Measurements from ENCODE around the gene GALNTL6. TPM values are rescaled to one million over a fixed set of nuclear protein-coding genes. Genes with fewer than 3 reads are reported as not detected.

GALNTL6 gene
- total and polyA plus RNA-seq, 2 of the 4 experiments (the other 2 are of a cell fraction) = under 0.01 TPM; not detected in 1

DNA sequence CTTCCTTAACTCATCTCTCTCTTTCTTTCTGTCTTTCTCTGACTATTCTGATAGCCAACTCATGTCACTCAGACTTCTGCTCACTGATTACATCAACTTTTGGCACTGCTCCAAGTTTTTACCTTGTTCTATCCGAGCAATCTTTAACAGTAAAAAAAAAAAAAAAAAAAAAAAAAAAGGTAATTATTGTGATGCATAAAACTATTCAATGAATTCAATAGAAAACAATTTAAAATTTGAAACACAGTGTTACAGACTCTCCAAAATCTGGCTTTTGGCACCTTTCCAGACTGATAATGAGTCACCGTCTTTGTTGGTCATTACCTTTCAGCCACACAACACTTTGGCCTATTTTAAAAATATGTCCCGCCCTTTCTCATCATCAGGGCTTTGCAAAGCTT is 229.5 kb downstream of the GALNTL6 start:
- no TSS peak for BruUV-seq (replicated peaks)
- Histone ChIP-seq H3K9me3 (ENCODE audit: control insufficient read depth, insufficient read depth, low read length) (no peaks in the 10 kb centered on the region), H3K18ac (ENCODE audit: low read depth, low read length) (no peak overlapping the region), H3K56ac (ENCODE audit: extremely low read depth, insufficient read depth, low read length) (no peak overlapping the region), H4K91ac (ENCODE audit: insufficient read depth, low read depth, low read length) (no peak overlapping the region), H3K4me3 (ENCODE audit: insufficient read depth, low read depth, low read length) (no peak overlapping the region), H2BK120ac (ENCODE audit: low read depth, low read length) (no peak overlapping the region), H3K14ac (replicated peaks; ENCODE audit: low read depth, low read length) (no peak overlapping the region), H3K36me3 (ENCODE audit: control insufficient read depth, insufficient read depth, low read length) (no peaks in the 10 kb centered on the region), H3K4me1 (ENCODE audit: control insufficient read depth, insufficient read depth, low read length) (no peaks in the 10 kb centered on the region), H4K8ac (ENCODE audit: low read depth in 2 of 2, low read length in 2 of 2) (no peak overlapping the region), H2BK5ac (ENCODE audit: low read depth, low read length, poor library complexity, severe bottlenecking) (no peak overlapping the region), H2AFZ (replicated peaks; ENCODE audit: low read length, poor library complexity) (no peak overlapping the region), H2AK5ac (ENCODE audit: low read depth, low read length) (no peak overlapping the region), H3K27me3 (ENCODE audit: control insufficient read depth, insufficient read depth, low read length) (no peaks in the 10 kb centered on the region), H3K9me1 (ENCODE audit: insufficient read depth, low read length) (no peaks in the 10 kb centered on the region), H3K23ac (ENCODE audit: low read depth, low read length) (no peak overlapping the region), H4K20me1 (ENCODE audit: insufficient read depth, low read length) (no peaks in the 10 kb centered on the region), H3K4ac (ENCODE audit: low read depth, low read length) (no peak overlapping the region), H2BK15ac (ENCODE audit: low read depth, low read length) (no peak overlapping the region), H4K5ac (ENCODE audit: low read depth, low read length) (no peak overlapping the region), H3K9ac (ENCODE audit: low read depth, low read length) (no peak overlapping the region), H3K27ac (ENCODE audit: insufficient read depth, low read length) (no peak overlapping the region), H2BK20ac (ENCODE audit: low read depth, low read length) (no peak overlapping the region), H3K4me2 (ENCODE audit: low read depth, low read length) (no peak overlapping the region), H3K79me1 (ENCODE audit: low read depth in 1 of 2, low read length in 2 of 2) (no peaks in the 10 kb centered on the region), H2AK9ac (replicated peaks; ENCODE audit: low read depth, low read length, poor library complexity) (no peak overlapping the region)
- CTCF ChIA-PET = no interaction called here
- dilution Hi-C loops (cut with HindIII; ENCODE audit: low sequenced_read_pairs, unreplicated experiment) (no loop called here), intact Hi-C loops (cut with micrococcal nuclease) (no loop called here), in situ Hi-C loops (cut with MboI; ENCODE audit: low sequenced_read_pairs) (no loop called here)
- no peak for DNase-seq
- no peak for ATAC-seq (ENCODE audit: low read depth)
- POLR2A ChIA-PET (ENCODE audit: unreplicated experiment) = no interaction called here
- TF ChIP-seq BHLHE40 (IDR thresholded peaks at IDR 0.05; ENCODE audit: low read depth, low read length) (no peak), CEBPB (IDR thresholded peaks at IDR 0.05; ENCODE audit: low read depth, low read length) (no peak)
- TF ChIP-seq, protein P1, sequence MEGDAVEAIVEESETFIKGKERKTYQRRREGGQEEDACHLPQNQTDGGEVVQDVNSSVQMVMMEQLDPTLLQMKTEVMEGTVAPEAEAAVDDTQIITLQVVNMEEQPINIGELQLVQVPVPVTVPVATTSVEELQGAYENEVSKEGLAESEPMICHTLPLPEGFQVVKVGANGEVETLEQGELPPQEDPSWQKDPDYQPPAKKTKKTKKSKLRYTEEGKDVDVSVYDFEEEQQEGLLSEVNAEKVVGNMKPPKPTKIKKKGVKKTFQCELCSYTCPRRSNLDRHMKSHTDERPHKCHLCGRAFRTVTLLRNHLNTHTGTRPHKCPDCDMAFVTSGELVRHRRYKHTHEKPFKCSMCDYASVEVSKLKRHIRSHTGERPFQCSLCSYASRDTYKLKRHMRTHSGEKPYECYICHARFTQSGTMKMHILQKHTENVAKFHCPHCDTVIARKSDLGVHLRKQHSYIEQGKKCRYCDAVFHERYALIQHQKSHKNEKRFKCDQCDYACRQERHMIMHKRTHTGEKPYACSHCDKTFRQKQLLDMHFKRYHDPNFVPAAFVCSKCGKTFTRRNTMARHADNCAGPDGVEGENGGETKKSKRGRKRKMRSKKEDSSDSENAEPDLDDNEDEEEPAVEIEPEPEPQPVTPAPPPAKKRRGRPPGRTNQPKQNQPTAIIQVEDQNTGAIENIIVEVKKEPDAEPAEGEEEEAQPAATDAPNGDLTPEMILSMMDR (conservative IDR thresholded peaks at IDR 0.05; ENCODE audit: low read depth, low read length) = no peak
- TF ChIP-seq, protein P2, sequence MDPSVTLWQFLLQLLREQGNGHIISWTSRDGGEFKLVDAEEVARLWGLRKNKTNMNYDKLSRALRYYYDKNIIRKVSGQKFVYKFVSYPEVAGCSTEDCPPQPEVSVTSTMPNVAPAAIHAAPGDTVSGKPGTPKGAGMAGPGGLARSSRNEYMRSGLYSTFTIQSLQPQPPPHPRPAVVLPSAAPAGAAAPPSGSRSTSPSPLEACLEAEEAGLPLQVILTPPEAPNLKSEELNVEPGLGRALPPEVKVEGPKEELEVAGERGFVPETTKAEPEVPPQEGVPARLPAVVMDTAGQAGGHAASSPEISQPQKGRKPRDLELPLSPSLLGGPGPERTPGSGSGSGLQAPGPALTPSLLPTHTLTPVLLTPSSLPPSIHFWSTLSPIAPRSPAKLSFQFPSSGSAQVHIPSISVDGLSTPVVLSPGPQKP (IDR thresholded peaks at IDR 0.05; ENCODE audit: borderline replicate concordance, low read depth, low read length) = no peak
- 43% methylated on average over 1 of the region's 3 CpGs; no CpG with 5 or more reads in 1 of the 2 experiments for WGBS, 2 experiments (ENCODE audit: extremely low coverage in 2 of 2, insufficient read length in 1 of 2)
